ENCODE measurements around the gene CAMK2G.
A peak's percentile ranks its signal among the peaks of the same experiment; 100 is the strongest.

The CAMK2G gene

DNA sequence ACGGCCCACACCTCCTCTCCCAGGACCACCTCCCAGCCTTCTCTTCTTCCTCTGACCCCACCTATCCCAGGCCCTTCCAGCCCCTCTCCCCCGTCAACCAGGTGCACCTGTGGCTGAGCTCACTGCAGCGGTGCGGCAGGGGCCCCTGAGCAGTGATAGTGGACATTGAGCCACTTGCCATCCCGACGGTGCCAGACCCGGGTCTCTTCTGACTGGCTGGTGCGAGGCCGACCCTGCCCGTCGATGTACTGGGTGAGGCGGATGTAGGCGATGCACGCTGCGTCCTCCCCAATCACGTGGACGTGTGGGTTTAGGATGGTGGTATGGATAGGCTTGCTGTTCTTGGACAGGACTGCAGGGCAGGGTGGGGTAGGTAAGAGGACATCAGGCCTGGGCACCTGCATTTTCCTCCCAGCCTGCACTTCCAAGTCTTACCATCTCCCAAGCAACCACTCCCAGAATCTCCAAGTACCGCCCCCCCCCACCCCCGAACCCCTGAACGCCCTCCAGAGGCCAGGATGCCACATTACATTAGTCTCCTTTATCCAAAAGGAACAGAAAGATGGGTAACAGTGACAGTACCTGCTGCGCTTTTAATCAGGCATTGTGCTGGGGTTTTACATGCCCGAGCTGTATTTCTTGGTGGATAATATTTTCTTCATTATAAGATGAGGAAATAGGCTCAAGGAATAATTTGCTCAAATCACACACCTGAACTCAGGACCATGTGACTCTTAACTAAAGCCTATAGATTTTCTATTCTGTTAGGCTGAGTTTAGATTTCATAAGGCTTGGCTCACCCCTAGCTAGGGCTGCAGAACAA is 59.2 kb downstream of the CAMK2G start:
- no peak for FAIRE-seq
- peak; percentile 66 for DNase-seq (ENCODE audit: insufficient read length, low spot score)
- TF ChIP-seq, protein P1, sequence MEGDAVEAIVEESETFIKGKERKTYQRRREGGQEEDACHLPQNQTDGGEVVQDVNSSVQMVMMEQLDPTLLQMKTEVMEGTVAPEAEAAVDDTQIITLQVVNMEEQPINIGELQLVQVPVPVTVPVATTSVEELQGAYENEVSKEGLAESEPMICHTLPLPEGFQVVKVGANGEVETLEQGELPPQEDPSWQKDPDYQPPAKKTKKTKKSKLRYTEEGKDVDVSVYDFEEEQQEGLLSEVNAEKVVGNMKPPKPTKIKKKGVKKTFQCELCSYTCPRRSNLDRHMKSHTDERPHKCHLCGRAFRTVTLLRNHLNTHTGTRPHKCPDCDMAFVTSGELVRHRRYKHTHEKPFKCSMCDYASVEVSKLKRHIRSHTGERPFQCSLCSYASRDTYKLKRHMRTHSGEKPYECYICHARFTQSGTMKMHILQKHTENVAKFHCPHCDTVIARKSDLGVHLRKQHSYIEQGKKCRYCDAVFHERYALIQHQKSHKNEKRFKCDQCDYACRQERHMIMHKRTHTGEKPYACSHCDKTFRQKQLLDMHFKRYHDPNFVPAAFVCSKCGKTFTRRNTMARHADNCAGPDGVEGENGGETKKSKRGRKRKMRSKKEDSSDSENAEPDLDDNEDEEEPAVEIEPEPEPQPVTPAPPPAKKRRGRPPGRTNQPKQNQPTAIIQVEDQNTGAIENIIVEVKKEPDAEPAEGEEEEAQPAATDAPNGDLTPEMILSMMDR (IDR thresholded peaks at IDR 0.05; ENCODE audit: insufficient read depth, missing control alignments), result no peak

DNA sequence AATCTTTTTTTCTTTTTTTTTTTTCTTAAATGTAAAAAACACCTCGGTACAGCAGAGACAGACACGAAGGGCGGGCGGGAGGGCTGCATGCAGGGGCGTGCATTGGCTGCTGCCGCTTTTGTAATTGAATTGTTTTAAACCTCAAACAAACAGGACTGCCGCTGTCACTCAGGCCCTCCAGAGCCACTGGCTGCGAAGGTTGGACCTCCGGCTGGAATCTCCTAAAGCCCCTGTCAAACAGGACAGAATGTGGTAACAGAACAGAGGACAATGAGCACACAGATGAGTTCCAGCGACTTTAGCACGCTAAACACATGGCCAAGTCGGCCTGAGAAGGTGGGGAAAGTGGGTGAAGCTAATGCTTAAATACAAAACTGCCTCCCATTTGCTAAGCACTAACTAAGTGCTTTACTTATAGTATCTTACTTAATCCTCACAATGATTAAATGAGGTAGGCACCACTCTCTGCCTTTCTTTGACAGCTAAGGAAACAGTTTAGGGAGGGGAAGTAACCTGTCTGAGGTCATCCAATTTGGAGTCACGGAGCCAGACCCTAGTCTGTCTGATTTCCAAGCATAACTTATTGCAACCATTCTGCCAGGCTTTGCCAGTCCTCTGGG is 60.0 kb downstream of the CAMK2G start:
- FAIRE-seq (no peak), DNase-seq (ENCODE audit: insufficient read length, low spot score) (no peak)
- TF ChIP-seq, protein P1 (IDR thresholded peaks at IDR 0.05; ENCODE audit: insufficient read depth, missing control alignments), result no peak

DNA sequence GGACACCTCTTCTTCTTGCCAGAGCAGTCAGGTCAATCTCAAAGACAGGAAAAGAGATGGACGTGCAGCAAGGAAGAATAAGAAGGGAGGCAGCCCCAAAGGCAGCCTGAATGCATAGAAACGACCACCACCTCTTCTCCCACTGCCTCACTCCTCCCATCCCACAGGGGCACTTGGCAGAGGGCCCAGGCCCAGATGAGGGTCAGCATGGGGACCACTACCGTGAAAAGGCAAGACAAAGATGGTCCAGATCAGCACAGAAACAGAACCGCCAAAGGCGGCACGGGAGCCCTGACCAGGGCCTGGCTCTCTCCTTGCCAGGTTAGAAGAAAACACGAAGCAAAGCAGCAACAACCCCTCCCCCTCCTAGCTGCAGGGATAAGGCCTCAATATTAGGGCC is 61.0 kb downstream of the CAMK2G start:
- DNase-seq (ENCODE audit: insufficient read length, low spot score) (no peak), FAIRE-seq (no peak)
- TF ChIP-seq, protein P1 (IDR thresholded peaks at IDR 0.05; ENCODE audit: insufficient read depth, missing control alignments), result no peak

DNA sequence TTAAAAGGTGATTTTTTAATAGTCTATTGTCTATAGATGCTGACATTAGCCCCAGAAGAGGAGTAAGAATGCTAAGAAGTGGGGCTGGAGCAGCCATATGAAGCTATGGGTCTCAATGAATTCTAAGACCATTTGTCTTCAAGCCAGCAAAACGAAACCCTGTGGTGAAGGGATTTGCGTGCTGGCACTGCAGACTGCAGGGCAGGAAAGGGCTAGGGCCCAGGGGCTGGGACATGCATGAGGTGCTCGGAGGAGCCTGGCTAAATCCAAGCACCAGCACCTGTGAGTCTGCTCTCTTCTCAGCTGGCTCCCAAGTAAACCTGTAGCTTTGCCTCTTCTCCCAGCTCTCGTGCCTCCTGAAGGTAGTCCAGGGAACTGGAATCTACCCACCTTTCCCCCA is 61.7 kb downstream of the CAMK2G start:
- DNase-seq (ENCODE audit: insufficient read length, low spot score) (no peak), FAIRE-seq (no peak)
- TF ChIP-seq, protein P1 (IDR thresholded peaks at IDR 0.05; ENCODE audit: insufficient read depth, missing control alignments), result no peak

DNA sequence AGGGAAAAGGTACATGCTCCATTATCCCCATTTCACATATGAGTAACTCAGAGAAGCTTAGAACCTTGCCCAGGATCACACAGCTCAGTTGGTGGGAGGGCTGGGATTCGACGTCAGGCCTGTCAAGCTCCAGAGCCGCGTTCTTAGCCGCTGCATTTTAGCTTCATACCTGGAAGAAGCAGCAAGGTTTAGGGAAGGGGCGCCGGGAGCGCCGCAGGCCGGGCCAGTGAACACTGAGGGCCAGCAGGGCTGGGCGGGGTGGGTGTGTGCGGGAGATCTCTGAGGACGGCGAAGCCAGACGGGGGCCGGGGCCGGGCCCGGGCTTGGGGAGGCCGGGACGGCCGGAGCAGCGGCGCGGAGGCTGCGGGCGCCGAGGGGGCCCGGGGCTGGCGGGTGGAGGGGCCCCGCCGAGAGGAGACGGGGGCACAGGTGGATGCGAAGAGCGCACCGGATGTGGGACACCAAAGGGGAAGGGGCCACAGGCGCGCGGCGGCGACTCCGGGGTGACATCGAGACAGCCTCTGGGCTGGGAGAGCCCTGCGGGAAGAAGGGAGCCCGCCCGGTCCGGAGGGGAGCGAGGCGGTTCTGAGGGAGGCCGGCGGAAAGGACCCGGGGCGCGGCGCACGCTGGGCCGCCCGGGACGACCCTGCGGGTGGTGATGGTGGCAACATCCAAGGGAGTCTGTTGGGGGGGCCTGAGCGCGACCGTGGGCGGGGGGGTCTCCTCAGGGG is 63.5 kb downstream of the CAMK2G start:
- DNase-seq (ENCODE audit: insufficient read length, low spot score) (no peak), FAIRE-seq (no peak)

DNA sequence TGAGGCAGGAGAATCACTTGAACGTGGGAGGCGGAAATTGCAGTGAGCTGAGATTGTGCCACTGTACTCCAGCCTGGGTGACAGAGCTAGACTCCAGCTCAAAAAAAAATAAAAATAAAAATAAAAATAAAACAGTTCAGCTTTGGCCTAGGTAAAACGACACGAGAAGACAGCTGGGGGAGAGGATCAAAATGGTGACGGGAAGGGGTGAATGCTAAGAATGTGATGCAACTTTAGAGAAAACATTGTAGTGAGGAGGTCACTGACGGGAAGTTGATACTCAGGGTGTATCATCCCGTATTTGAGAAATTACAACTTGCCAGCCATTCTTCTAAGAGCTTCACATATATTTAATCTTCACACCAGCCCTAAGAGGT is 64.0 kb downstream of the CAMK2G start:
- DNase-seq (ENCODE audit: insufficient read length, low spot score) (no peak), FAIRE-seq (no peak)
- TF ChIP-seq, protein P1 (IDR thresholded peaks at IDR 0.05; ENCODE audit: insufficient read depth, missing control alignments), result no peak

More for the DNA sequence above, 63.5 kb downstream of the CAMK2G start:
- TF ChIP-seq, protein P1 (IDR thresholded peaks at IDR 0.05; ENCODE audit: insufficient read depth, missing control alignments), result no peak
